Loucy (cell line): Measurements from ENCODE around the gene PAK2.
"Not testable (repeated sequence)": the region's sequence is repeated elsewhere in the genome, so short reads cannot be mapped to it uniquely, and the experiment has no call there.

Experiments
- H2AFZ ChIP-seq: fragments of 200-600 bp; sonication (generic); 2 replicates; pipeline ENCODE4 v1.6.0; 2016; ENCODE audit warnings: antibody characterized with exemption, mild to moderate bottlenecking, low read length, moderate library complexity
- H3F3A ChIP-seq: fragments of 200-600 bp; 2 replicates; pipeline ENCODE4 v1.6.0; 2016; ENCODE audit warnings: antibody characterized with exemption, low read depth, mild to moderate bottlenecking
- H3K27me3 ChIP-seq: fragments of 200-600 bp; sonication (generic); 2 replicates; pipeline ENCODE4 v1.6.1; 2014; ENCODE audit warnings: low read length, mild to moderate bottlenecking; ENCODE audit not compliant: insufficient read depth, poor library complexity, severe bottlenecking
- H3K36me3 ChIP-seq: fragments of 200-600 bp; sonication (generic); 2 replicates; pipeline ENCODE4 v1.6.1; 2016; ENCODE audit warnings: low read length; ENCODE audit not compliant: insufficient read depth
- H3K4me1 ChIP-seq: fragments of 200-600 bp; sonication (generic); 2 replicates; pipeline ENCODE4 v1.5.1; 2014; ENCODE audit warnings: low read length, mild to moderate bottlenecking; ENCODE audit not compliant: insufficient read depth, poor library complexity, severe bottlenecking
- H3K4me2 ChIP-seq: fragments of 200-600 bp; sonication (generic); 2 replicates; pipeline ENCODE4 v1.6.0; 2014; ENCODE audit warnings: antibody characterized with exemption, low read length, low read depth, mild to moderate bottlenecking; ENCODE audit not compliant: poor library complexity, severe bottlenecking
- H3K4me3 ChIP-seq: fragments of 200-600 bp; sonication (generic); 2 replicates; pipeline ENCODE4 v1.5.1; 2014; ENCODE audit warnings: low read length, mild to moderate bottlenecking, mixed read lengths; ENCODE audit not compliant: poor library complexity, severe bottlenecking
- H3K79me2 ChIP-seq: fragments of 200-600 bp; sonication (generic); 2 replicates; pipeline ENCODE4 v1.6.1; 2014; ENCODE audit warnings: low read length; ENCODE audit not compliant: insufficient read depth
- H3K9ac ChIP-seq: fragments of 200-600 bp; sonication (generic); 2 replicates; pipeline ENCODE4 v1.6.0; 2014; ENCODE audit warnings: mild to moderate bottlenecking, low read depth, low read length, moderate library complexity; ENCODE audit not compliant: poor library complexity, severe bottlenecking
- H3K9me2 ChIP-seq: fragments of 200-600 bp; sonication (generic); replicated peaks from 2 replicates; pipeline ENCODE4 v1.6.1; 2016; ENCODE audit warnings: low read depth, low read length, mixed read lengths
- H3K9me3 ChIP-seq: fragments of 200-600 bp; sonication (generic); 2 replicates; pipeline ENCODE4 v1.6.1; 2014; ENCODE audit warnings: mild to moderate bottlenecking, antibody characterized with exemption, low read length, low read depth; ENCODE audit not compliant: insufficient read depth
- H4K20me1 ChIP-seq: fragments of 200-600 bp; sonication (generic); 2 replicates; pipeline ENCODE4 v1.6.0; 2014; ENCODE audit warnings: antibody characterized with exemption, low read length, mild to moderate bottlenecking; ENCODE audit not compliant: insufficient read depth, poor library complexity, severe bottlenecking
- CTCF ChIP-seq: fragments of 200-600 bp; sonication (generic); conservative IDR thresholded peaks from 2 replicates; pipeline ENCODE4 v1.5.1; 2014; ENCODE audit warnings: mild to moderate bottlenecking, antibody characterized with exemption, low read length
- EZH2phosphoT487 ChIP-seq: fragments of 200-600 bp; IDR thresholded peaks from 2 replicates; pipeline ENCODE4 v1.6.1; 2018; ENCODE audit warnings: antibody characterized with exemption, mild to moderate bottlenecking, moderate library complexity, borderline replicate concordance

The PAK2 gene

GRCh38 chr3:196843435-196844110 lies 103.9 kb downstream of the PAK2 start:
- Histone ChIP-seq H3K9me3 (no peaks in the 10 kb centered on the region; the same call in 1 of the 2 replicates), H3K4me2 (no peak overlapping the region), H2AFZ (no peak overlapping the region)

GRCh38 chr3:196844235-196845219 lies 104.9 kb downstream of the PAK2 start:
- not testable (repeated sequence) for H3K9ac ChIP-seq, H3K4me3 ChIP-seq, H3K9me2 ChIP-seq, H3K36me3 ChIP-seq, H2AFZ ChIP-seq, H3K4me2 ChIP-seq, H4K20me1 ChIP-seq, H3K27me3 ChIP-seq, H3K79me2 ChIP-seq, H3F3A ChIP-seq, H3K9me3 ChIP-seq, H3K4me1 ChIP-seq

More at GRCh38 chr3:196843435-196844110, 103.9 kb downstream of the PAK2 start:
- no peak for TF ChIP-seq EZH2phosphoT487
- TF ChIP-seq CTCF, result no peak
- Histone ChIP-seq H3K4me3 (no peak overlapping the region), H3K9me2 (no peaks in the 10 kb centered on the region), H3K4me1 (no peaks in the 10 kb centered on the region), H3K36me3 (no peaks in the 10 kb centered on the region), H3F3A (no peaks in the 10 kb centered on the region), H4K20me1 (no peaks in the 10 kb centered on the region), H3K27me3 (no peaks in the 10 kb centered on the region), H3K9ac (no peak overlapping the region), H3K79me2 (no peaks in the 10 kb centered on the region)

GRCh38 chr3:196848375-196848774 lies 108.7 kb downstream of the PAK2 start:
- H3K9ac ChIP-seq, H4K20me1 ChIP-seq, H3K79me2 ChIP-seq, H3F3A ChIP-seq, H3K4me2 ChIP-seq, H3K9me3 ChIP-seq, H3K36me3 ChIP-seq, H3K4me3 ChIP-seq, H3K9me2 ChIP-seq, H2AFZ ChIP-seq, H3K4me1 ChIP-seq, H3K27me3 ChIP-seq: not testable (repeated sequence)

GRCh38 chr3:196849180-196849741 lies 109.6 kb downstream of the PAK2 start:
- H3K36me3 ChIP-seq, result no peaks in the 10 kb centered on the region
- no peak for TF ChIP-seq EZH2phosphoT487
- no peak for TF ChIP-seq CTCF
- H3K9me3 ChIP-seq, result no peaks in the 10 kb centered on the region; the same call in 1 of the 2 replicates
- peaks cover 2% of the 10 kb centered on the region for H3K4me1 ChIP-seq
- H3F3A ChIP-seq, result no peaks in the 10 kb centered on the region
- no peak overlapping the region for H3K9ac ChIP-seq
- no peaks in the 10 kb centered on the region for H3K27me3 ChIP-seq
- H4K20me1 ChIP-seq, result no peaks in the 10 kb centered on the region
- no peaks in the 10 kb centered on the region for H3K79me2 ChIP-seq
- no peaks in the 10 kb centered on the region for H3K9me2 ChIP-seq
- H3K4me3 ChIP-seq, result no peak overlapping the region
- no peak overlapping the region for H3K4me2 ChIP-seq
- H2AFZ ChIP-seq, result 0 out of 2 replicates have a peak overlapping the region, but pooled peaks have one; percentile 48

- H3K9me3 ChIP-seq, H3K27me3 ChIP-seq, H3K36me3 ChIP-seq, H3K9ac ChIP-seq, H4K20me1 ChIP-seq, H3K4me3 ChIP-seq, H3K4me1 ChIP-seq, H3K79me2 ChIP-seq, H2AFZ ChIP-seq, H3K4me2 ChIP-seq, H3K9me2 ChIP-seq, H3F3A ChIP-seq: not testable (repeated sequence)
Measured at GRCh38 chr3:196863000-196863399, 123.3 kb downstream of the PAK2 start.
